GM23248 (cell line): ENCODE measurements around the gene NDC80. TPM values are rescaled to one million over a fixed set of nuclear protein-coding genes. Genes with fewer than 3 reads are reported as not detected.

Experiments
- DNase-seq: peaks from one replicate; pipeline ENCODE4 v3.0.0-alpha.2; 2015
- H2AFZ ChIP-seq: fragments of 200-600 bp; sonication (generic); 2 replicates; pipeline ENCODE4 v1.6.1; 2016; ENCODE audit warnings: antibody characterized with exemption
- H3F3A ChIP-seq: fragments of 200-600 bp; sonication (generic); 2 replicates; pipeline ENCODE4 v1.6.1; 2016; ENCODE audit warnings: mild to moderate bottlenecking, antibody characterized with exemption, mixed run types; ENCODE audit not compliant: insufficient read depth
- H3K27ac ChIP-seq: fragments of 200-600 bp; sonication (generic); 2 replicates; pipeline ENCODE4 v1.5.1; 2016; ENCODE audit warnings: mild to moderate bottlenecking
- H3K27me3 ChIP-seq: fragments of 200-600 bp; sonication (generic); replicated peaks from 2 replicates; pipeline ENCODE4 v1.6.1; 2016; ENCODE audit warnings: mild to moderate bottlenecking; ENCODE audit not compliant: insufficient read depth
- H3K36me3 ChIP-seq: fragments of 200-600 bp; sonication (generic); 2 replicates; pipeline ENCODE4 v1.6.1; 2016; ENCODE audit warnings: low read depth, mild to moderate bottlenecking
- H3K4me1 ChIP-seq: fragments of 200-600 bp; sonication (generic); 2 replicates; pipeline ENCODE4 v1.6.1; 2016; ENCODE audit warnings: mild to moderate bottlenecking; ENCODE audit not compliant: insufficient read depth
- H3K4me2 ChIP-seq: fragments of 200-600 bp; sonication (generic); one replicate; pipeline ENCODE4 v1.6.1; 2016; ENCODE audit warnings: mild to moderate bottlenecking; ENCODE audit not compliant: unreplicated experiment
- H3K4me3 ChIP-seq: fragments of 200-600 bp; sonication (generic); 2 replicates; pipeline ENCODE4 v1.5.1; 2016; ENCODE audit warnings: mild to moderate bottlenecking
- H3K79me2 ChIP-seq: fragments of 200-600 bp; sonication (generic); 2 replicates; pipeline ENCODE4 v1.6.1; 2016; ENCODE audit warnings: mild to moderate bottlenecking; ENCODE audit not compliant: insufficient read depth
- H3K9ac ChIP-seq: fragments of 200-600 bp; sonication (generic); 2 replicates; pipeline ENCODE4 v1.6.1; 2016; ENCODE audit warnings: mild to moderate bottlenecking
- H3K9me2 ChIP-seq: fragments of 200-600 bp; sonication (generic); 2 replicates; pipeline ENCODE4 v1.6.1; 2016; ENCODE audit warnings: mixed run types, mild to moderate bottlenecking, moderate library complexity; ENCODE audit not compliant: insufficient read depth
- H3K9me3 ChIP-seq: fragments of 200-600 bp; sonication (generic); one replicate; pipeline ENCODE4 v1.6.1; 2017; ENCODE audit warnings: low read depth
- H4K20me1 ChIP-seq: fragments of 200-600 bp; sonication (generic); 2 replicates; pipeline ENCODE4 v1.6.0; 2016; ENCODE audit not compliant: insufficient read depth
- EZH2 ChIP-seq: fragments of 200-600 bp; sonication (generic); IDR thresholded peaks from 2 replicates; pipeline ENCODE4 v1.6.1; 2018; ENCODE audit warnings: antibody characterized with exemption, mild to moderate bottlenecking; ENCODE audit not compliant: insufficient read depth, poor library complexity, severe bottlenecking
- EZH2phosphoT487 ChIP-seq: fragments of 200-600 bp; sonication (generic); IDR thresholded peaks from 2 replicates; pipeline ENCODE4 v1.6.1; 2018; ENCODE audit warnings: antibody characterized with exemption, moderate library complexity, mild to moderate bottlenecking, low read depth; ENCODE audit not compliant: insufficient read depth
- WGBS, 2 experiments: methylation state at CpG; one replicate each; pipeline ENCODE4 v1.1.6; 2015 to 2017; ENCODE audit warnings: low lambda C conversion rate in 2 of 2, low coverage in 1 of 2; ENCODE audit errors: missing lambda C conversion rate in 2 of 2; 5-methylcytosine and 5-hydroxymethylcytosine counted together
- in situ Hi-C: fragments of 300-500 bp; cut with MboI; formaldehyde crosslinking; loops from 2 replicates; pipeline ENCODE4 v1.15.0; 2020
- polyA plus RNA-seq: library from polyadenylated mRNA; unstranded; fragments of >200 nt; fragmentation: Nextera tagmentation; extraction: Ambion mirVana; gene quantifications from 2 replicates; pipeline ENCODE4 v1.2.1, GENCODE V29; 2016
- total RNA-seq: library from RNA; depleted of rRNA; stranded (reverse); fragments of >200 nt; shearing (Covaris generic); gene quantifications from 2 replicates; pipeline ENCODE4 v1.2.3, GENCODE V29; 2014

Gene NDC80
- total and polyA plus RNA-seq, 2 experiments from 2014 or later: 10.9 to 16.0 TPM

- no peak overlapping the region for H3K4me3 ChIP-seq
- no peak for DNase-seq
- no peaks in the 10 kb centered on the region for H3K9me2 ChIP-seq
- H3K27ac ChIP-seq: no peak overlapping the region
- no peaks in the 10 kb centered on the region for H3K9me3 ChIP-seq
- H4K20me1 ChIP-seq: no peaks in the 10 kb centered on the region
- WGBS, 2 experiments: 93 to 96% methylated on average over 2 of the region's 2 CpGs
- no peak for TF ChIP-seq EZH2
- TF ChIP-seq EZH2phosphoT487: no peak
- H3K27me3 ChIP-seq: no peaks in the 10 kb centered on the region
- H2AFZ ChIP-seq: no peak overlapping the region
- H3F3A ChIP-seq: no peaks in the 10 kb centered on the region
- no peak overlapping the region for H3K9ac ChIP-seq
- H3K36me3 ChIP-seq: peaks cover 2% of the 10 kb centered on the region; the same call in 1 of the 2 replicates
- H3K4me2 ChIP-seq: no peak overlapping the region
- H3K79me2 ChIP-seq: no peaks in the 10 kb centered on the region
- H3K4me1 ChIP-seq: no peaks in the 10 kb centered on the region
- in situ Hi-C loops: loop anchor here (10.0 to 25.0 kb wide), 3 partner anchors 191 to 1674 kb away; no protein-coding TSS in a partner anchor
Measured at GRCh38 chr18:2536063-2536462, 35.3 kb upstream of the NDC80 start.

- H3K4me3 ChIP-seq: no peak overlapping the region
- no peak for DNase-seq
- H3K9me2 ChIP-seq: no peaks in the 10 kb centered on the region
- in situ Hi-C loops: loop anchor here (10.0 to 25.0 kb wide), 3 partner anchors 192 to 1674 kb away; no protein-coding TSS in a partner anchor
- H3K9me3 ChIP-seq: no peaks in the 10 kb centered on the region
- H3K9ac ChIP-seq: no peak overlapping the region
- no peaks in the 10 kb centered on the region for H4K20me1 ChIP-seq
- peaks cover 2% of the 10 kb centered on the region; the same call in 1 of the 2 replicates for H3K36me3 ChIP-seq
- TF ChIP-seq EZH2 (no peak), EZH2phosphoT487 (no peak)
- no peak overlapping the region for H2AFZ ChIP-seq
- H3K4me1 ChIP-seq: no peaks in the 10 kb centered on the region
- no peaks in the 10 kb centered on the region for H3K27me3 ChIP-seq
- no peak overlapping the region for H3K4me2 ChIP-seq
- H3K27ac ChIP-seq: no peak overlapping the region
- no peaks in the 10 kb centered on the region for H3F3A ChIP-seq
- H3K79me2 ChIP-seq: no peaks in the 10 kb centered on the region
- WGBS, 2 experiments: 83 to 89% methylated on average over 4 of the region's 4 CpGs
Measured at GRCh38 chr18:2536493-2536892, 34.9 kb upstream of the NDC80 start.

- Histone ChIP-seq H3K79me2 (no peaks in the 10 kb centered on the region), H3K9me2 (no peaks in the 10 kb centered on the region), H3K4me2 (no peak overlapping the region), H3K9me3 (no peaks in the 10 kb centered on the region), H3K27me3 (no peaks in the 10 kb centered on the region), H3F3A (no peaks in the 10 kb centered on the region), H3K4me1 (no peaks in the 10 kb centered on the region), H4K20me1 (no peaks in the 10 kb centered on the region), H2AFZ (no peak overlapping the region), H3K4me3 (no peak overlapping the region), H3K27ac (no peak overlapping the region), H3K9ac (no peak overlapping the region), H3K36me3 (peaks cover 2% of the 10 kb centered on the region; the same call in 1 of the 2 replicates)
- WGBS, 2 experiments: 64 to 67% methylated on average over 3 of the region's 3 CpGs
- DNase-seq: no peak
- no peak for TF ChIP-seq EZH2phosphoT487
- no peak for TF ChIP-seq EZH2
- in situ Hi-C loops: loop anchor here (10.0 to 25.0 kb wide), 3 partner anchors 192 to 1675 kb away; no protein-coding TSS in a partner anchor
Measured at GRCh38 chr18:2537296-2537695, 34.1 kb upstream of the NDC80 start.

GRCh38 chr18:2538236-2538635 is 33.1 kb upstream of the NDC80 start:
- 100% methylated on average over 1 of the region's 1 CpG for WGBS, 2 experiments
- H2AFZ ChIP-seq: no peak overlapping the region
- H3K79me2 ChIP-seq: no peaks in the 10 kb centered on the region

More at GRCh38 chr18:2538236-2538635, 33.1 kb upstream of the NDC80 start:
- Histone ChIP-seq H3K4me2 (no peak overlapping the region), H3K4me3 (no peak overlapping the region), H4K20me1 (no peaks in the 10 kb centered on the region), H3K9me3 (no peaks in the 10 kb centered on the region), H3K9me2 (no peaks in the 10 kb centered on the region), H3K27me3 (no peaks in the 10 kb centered on the region), H3K9ac (no peak overlapping the region), H3K4me1 (no peaks in the 10 kb centered on the region), H3F3A (no peaks in the 10 kb centered on the region), H3K36me3 (peaks cover 2% of the 10 kb centered on the region; the same call in 1 of the 2 replicates), H3K27ac (no peak overlapping the region)
- in situ Hi-C loops: loop anchor here (10.0 to 25.0 kb wide), 3 partner anchors 193 to 1676 kb away; no protein-coding TSS in a partner anchor
- no peak for DNase-seq
- no peak for TF ChIP-seq EZH2
- no peak for TF ChIP-seq EZH2phosphoT487
